Measurements from ENCODE around the gene CPLANE1.
"Not testable (repeated sequence)": the region's sequence is repeated elsewhere in the genome, so short reads cannot be mapped to it uniquely, and the experiment has no call there.

CPLANE1 gene

DNA sequence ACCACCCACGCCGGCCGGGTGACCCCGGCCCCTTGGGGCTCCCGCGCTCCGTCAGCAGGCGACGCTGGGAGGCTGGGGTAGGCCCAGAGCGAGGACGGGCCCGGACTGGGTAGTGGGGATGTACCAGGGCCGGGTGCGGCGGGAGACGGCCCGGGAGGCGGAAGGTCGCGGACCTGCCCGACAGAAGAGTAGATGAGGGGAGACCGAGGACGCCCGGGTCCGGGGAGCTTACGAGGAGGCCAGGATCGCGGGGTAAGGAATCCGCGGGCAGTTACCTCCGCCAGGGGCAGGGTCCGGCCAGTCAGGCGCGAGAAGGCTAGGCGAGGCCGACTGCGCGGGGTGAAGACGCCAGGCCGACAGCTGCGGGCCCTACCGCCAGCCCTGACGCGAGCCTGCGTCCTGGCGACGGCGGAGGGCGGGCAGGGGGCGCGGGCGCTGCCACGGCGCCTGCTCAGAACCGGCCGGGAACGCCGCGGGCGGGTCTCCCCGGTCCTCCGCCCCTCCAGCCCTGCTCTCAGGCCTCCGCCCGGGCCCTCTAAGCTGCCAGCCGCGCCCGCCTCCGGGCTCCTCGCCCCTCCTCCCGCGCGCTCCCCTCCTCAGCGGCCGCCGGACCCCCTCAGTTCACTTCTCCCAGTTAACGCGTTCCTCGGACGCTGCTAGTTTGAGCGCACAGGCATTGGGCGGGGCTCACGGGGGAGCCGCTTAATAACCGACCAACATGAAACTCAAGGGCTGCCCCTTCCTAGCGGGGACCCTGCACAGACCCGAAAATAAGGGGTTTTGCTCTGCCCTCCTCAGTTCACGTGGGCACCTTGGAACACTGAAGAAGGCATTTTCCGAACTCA, at the start of gene CPLANE1:
CPLANE1 (minus strand) TSS at position 407 of the 845 bp plus-strand sequence. CDS start 1,678 bp downstream, outside the sequence.
- DNase-seq (ENCODE audit: low spot score), result peak; percentile 96

DNA sequence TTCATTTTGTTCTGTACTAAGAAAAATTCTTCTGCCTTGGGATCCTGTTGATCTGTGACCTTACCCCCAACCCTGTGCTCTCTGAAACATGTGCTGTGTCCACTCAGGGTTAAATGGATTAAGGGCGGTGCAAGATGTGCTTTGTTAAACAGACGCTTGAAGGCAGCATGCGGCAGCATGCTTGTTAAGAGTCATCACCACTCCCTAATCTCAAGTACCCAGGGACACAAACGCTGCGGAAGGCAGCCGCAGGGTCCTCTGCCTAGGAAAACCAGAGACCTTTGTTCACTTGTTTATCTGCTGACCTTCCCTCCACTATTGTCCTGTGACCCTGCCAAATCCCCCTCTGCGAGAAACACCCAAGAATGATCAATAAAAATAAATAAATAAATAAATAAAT, 47.1 kb upstream of the CPLANE1 start:
- not testable (repeated sequence) for DNase-seq (ENCODE audit: low spot score)

DNA sequence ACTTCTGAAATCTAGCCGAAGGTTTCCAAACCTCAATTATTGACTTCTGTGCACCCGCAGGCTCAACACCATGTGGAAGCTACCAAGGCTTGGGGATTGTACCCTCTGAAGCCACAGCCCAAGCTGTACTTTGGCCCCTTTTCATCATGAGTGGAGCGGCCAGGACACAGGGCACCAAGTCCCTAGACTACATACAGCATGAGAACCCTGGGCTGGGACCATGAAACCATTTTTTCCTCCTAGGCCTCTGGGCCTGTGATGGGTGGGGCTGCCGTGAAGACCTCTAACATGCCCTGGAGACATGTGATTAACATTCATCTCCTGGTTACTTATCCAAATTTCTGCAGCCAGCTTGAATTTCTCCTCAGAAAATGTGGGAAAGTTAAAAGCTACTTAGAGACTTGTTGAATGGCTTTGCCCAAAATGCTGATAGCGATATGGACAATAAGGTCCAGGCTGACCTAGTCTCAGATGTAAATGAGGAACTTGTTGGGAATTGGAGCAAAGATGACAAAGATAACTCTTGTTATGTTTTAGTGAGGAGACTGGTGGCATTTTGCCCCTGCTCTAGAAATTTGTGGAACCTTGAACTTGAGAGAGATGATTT, 34.1 kb upstream of the CPLANE1 start:
- no peak for DNase-seq (ENCODE audit: low spot score)

GRCh38 chr5:37275511-37275910, 26.3 kb upstream of the CPLANE1 start:
- DNase-seq (ENCODE audit: low spot score), result no peak

DNA sequence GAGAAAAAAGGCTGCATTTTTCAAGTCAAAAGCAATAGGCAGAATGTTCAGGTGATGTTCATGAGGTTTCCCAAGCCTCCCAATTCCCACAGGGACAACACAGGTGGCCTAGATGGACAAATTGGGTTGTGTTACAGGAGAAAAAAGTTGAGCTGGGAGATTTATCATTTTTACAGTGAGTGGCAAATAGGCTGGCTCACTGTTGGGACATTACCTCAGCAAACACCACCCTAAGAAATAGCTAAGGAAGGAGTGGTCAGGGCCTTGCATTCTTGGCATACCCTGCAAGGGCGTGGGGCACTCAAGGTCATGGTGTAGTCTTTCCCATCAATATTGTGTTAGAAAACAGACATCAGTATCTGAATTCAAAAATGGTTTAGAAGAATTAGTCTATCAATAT, 23.3 kb upstream of the CPLANE1 start:
- peak; percentile 74 for DNase-seq (ENCODE audit: low spot score)

DNA sequence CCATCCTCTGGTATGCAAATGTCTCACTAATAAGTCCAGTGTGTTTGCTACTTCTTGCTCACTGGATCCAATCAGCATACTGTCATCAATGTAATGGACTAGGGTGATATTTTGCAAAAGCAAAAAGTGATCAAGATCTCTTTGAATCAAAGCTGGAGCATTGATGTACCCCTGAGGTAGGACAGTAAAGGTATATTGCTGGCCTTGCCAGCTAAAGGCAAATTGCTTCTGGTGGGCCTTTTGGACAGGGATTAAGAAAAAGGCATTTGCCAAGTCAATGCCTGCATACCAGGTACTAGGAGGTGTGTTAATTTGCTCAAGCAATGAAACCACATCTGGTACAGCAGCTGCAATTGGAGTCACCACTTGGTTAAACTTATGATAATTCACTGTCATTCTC, 18.9 kb upstream of the CPLANE1 start:
- not testable (repeated sequence) for DNase-seq (ENCODE audit: low spot score)

DNA sequence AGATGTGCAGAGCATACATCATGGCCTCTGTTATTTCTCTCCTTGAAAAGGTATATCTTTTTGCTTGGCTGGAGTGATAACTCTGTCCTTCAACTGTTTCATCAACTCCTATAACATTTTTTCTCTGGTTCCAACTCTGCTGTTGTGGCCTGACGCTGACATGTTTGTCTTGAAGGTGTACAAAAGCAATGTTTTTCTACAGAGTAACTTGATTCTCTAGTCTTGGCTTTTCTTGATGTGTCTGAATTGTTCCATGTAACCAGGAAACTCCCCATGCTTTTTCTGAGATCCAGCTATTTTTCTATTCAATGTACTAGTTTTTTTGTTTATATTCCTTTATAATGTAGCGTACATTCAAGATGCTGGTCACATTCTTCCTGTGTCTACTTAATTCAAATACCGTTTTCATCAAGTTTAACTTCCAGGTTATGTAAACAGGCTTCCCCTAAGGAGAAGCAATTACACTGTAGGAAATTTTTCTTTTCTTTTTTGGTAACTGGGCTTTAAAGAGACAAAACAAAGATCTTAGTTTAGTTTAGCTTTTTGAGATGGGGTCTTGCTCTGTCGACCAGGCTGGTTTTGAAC, 6.7 kb upstream of the CPLANE1 start:
- no peak for DNase-seq (ENCODE audit: low spot score)

- DNase-seq (ENCODE audit: low spot score), result no peak
Measured at GRCh38 chr5:37254581-37254980, 5.4 kb upstream of the CPLANE1 start.

GRCh38 chr5:37251665-37252064, 2.5 kb upstream of the CPLANE1 start:
- no peak for DNase-seq (ENCODE audit: low spot score)

DNA sequence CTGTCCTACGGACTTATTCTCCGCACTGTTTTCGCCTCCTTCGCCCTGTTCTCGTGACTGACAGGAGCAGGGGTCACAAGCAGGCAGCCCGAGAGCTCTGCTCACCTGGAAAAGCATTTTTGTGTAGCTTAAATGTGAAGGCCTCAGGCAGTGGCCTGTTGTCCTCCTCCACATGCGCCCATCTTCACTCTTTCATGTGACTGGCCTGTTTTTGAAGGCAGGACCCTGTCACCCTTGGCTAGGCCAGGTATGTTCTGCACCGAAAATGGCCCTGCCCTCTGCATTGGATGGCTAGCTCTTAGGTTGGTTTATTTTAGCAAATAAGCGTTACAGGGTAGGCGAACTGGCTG, 614 bp upstream of the CPLANE1 start:
- DNase-seq (ENCODE audit: low spot score), result no peak

DNA sequence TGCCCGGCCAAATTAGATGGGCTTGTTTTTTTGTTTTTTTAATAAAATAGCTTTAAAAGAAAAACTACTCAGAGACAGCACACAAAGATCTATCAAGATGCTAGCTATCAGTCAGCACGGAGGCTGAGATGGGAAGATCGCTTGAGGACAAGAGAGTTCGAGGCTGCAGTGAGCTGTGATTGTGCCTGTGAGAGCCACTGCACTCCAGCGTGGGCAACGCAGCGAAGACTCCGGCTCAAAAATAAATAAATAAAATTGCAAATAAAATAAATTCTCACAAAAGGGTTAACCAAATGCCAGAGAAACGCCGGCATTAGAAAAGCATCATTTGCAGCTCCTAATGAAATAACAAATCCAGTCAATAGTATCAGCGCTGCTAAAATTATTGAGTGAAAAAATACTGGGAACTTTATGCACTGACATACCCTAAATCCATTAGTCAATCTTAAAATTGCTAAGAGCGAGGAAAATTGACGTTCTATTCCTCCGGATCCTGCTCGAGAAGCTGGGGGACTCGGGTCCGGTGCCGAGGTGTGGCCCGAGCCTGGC, 681 bp downstream of the CPLANE1 start:
- no peak for DNase-seq (ENCODE audit: low spot score)

DNA sequence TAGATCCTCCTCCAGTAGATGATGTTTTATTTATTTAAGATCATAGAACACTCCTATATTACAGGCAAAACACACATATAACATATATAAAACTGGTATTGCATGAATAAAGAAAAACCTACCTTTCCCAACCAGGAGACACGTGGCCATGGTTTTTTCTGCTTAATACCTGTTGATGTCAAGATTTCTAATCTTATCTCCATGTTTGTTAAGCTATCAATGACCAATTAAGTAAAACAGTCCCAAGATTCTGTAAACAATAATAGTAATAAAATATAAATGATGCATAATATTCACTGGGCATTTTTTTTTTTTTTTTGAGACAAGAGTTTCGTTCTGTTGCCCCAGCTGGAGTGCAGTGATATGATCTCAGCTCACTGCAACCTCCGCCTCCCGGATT, 1.7 kb downstream of the CPLANE1 start:
- no peak for DNase-seq (ENCODE audit: low spot score)

- DNase-seq (ENCODE audit: low spot score), result no peak
Measured at GRCh38 chr5:37247036-37247435, 2.1 kb downstream of the CPLANE1 start.

GRCh38 chr5:37234288-37234687, 14.9 kb downstream of the CPLANE1 start:
- no peak for DNase-seq (ENCODE audit: low spot score)

DNA sequence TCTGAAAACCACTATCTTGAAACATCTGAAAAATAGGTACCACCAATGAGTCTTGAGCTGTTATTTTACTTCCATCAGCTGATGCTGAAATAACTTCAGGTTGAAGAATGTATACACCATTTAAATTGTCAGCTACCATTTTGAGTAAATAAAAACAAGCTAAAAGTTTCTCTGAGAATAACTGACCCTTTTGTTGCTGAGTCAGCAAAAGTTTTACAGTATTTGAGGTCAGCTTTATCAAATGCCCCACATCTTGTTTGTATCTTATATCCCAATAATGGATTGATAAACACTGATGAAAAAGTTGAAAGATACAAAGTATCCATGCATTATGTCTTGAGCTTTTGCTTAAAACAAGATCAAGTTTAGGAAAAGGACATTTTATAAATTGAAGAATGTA, 22.8 kb downstream of the CPLANE1 start:
- DNase-seq (ENCODE audit: low spot score), result no peak

GRCh38 chr5:37222181-37222580, 27.0 kb downstream of the CPLANE1 start:
- no peak for DNase-seq (ENCODE audit: low spot score)

- DNase-seq (ENCODE audit: low spot score), result not testable (repeated sequence)
Measured at GRCh38 chr5:37220426-37220825, 28.8 kb downstream of the CPLANE1 start.

DNA sequence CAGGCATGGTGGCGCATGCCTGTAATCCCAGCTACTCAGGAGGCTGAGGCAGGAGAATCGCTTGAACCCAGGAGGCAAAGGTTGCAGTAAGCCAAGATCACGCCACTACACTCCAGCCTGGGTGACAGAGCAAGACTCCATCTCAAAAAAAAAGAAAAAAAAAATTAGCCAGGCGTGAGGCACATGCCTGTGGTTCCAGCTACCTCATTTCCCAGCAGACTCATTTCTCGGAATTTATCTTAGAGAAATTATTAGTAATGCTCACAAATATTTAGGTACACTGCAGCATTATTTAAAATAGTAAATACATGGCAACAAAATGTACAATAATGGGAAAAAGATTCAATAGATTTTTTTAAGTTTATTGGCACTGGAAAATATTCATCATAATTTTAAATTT, 29.8 kb downstream of the CPLANE1 start:
- DNase-seq (ENCODE audit: low spot score), result peak; percentile 34

DNA sequence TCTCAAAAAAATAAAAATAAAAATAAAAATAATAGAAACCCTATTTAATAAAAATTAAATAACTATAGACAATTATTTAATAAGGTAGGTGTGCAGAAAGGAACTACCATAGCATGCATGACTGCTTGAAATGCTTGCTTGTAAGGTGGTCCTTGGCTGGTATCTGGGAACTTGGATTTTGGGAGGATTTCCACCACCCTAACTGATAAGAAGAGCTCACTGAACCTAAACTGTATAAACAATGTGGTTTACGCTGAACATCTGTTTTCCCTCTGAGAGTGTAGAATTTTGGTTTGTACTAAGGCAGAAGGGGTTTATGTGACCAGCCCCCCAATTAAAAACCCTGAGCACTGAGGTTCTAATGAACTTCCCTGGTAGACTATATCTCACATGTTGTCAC, 31.2 kb downstream of the CPLANE1 start:
- no peak for DNase-seq (ENCODE audit: low spot score)

DNA sequence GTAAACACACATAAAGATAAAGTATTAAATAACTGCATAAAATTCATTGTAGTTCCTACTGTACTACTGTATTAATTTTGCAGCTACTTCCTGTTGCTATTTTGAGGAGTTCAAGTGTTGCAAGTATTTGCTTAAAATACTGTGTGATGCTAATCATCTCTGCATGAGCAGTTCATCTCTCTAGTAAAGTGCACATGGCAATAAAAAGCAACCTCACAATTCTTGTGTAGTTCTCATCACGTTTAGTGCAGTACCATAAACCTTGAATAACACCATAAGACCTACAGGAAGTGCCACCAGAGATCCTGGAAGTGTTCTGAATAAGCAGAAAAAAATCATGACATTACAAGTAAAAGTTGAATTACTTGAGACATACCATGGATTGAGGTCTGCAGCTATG, 34.6 kb downstream of the CPLANE1 start:
- no peak for DNase-seq (ENCODE audit: low spot score)

DNA sequence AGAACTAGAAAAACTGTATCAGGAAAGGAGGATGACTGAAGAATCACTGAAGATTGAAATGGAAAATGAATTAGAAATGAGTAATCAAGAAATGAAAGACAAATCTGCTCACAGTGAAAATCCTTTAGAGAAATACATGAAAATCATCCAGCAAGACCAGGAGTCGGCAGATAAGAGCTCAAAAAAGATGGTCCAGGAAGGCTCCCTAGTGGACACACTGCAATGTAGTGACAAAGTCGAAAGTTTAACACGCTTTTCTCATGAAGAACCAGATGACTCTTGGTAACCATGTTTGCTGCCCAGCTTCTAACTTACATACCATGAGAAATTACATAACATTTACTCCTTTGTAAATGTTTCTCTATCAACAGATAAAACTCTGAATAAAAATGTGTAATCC, 37.1 kb downstream of the CPLANE1 start:
- DNase-seq (ENCODE audit: low spot score), result no peak

GRCh38 chr5:37211661-37212060, 37.5 kb downstream of the CPLANE1 start:
- DNase-seq (ENCODE audit: low spot score), result no peak
